HepG2 (cell line): ENCODE results near the gene CDK9. TPM values are rescaled to one million over a fixed set of nuclear protein-coding genes. Genes with fewer than 3 reads are reported as not detected.

ENCODE experiments used
- CHCHD3 ChIP-seq: sonication (generic); formaldehyde crosslinking; IDR thresholded peaks from 2 replicates; pipeline ENCODE4 v1.8.0; 2022; ENCODE audit warnings: mild to moderate bottlenecking, missing genetic modification reagents, moderate library complexity
- ELF4 ChIP-seq: sonication (generic); formaldehyde crosslinking; IDR thresholded peaks from 2 replicates; pipeline ENCODE4 v1.5.0; 2020; ENCODE audit warnings: missing genetic modification reagents, mild to moderate bottlenecking, moderate library complexity, borderline replicate concordance
- HES4 ChIP-seq: sonication (generic); formaldehyde crosslinking; IDR thresholded peaks from 2 replicates; pipeline ENCODE4 v1.9.0; 2021; ENCODE audit warnings: mild to moderate bottlenecking, missing genetic modification reagents, borderline replicate concordance
- HOXD1 ChIP-seq: sonication (generic); formaldehyde crosslinking; IDR thresholded peaks from 2 replicates; pipeline ENCODE4 v1.5.0; 2020; ENCODE audit warnings: missing genetic modification reagents
- IKZF5 ChIP-seq: IDR thresholded peaks from 2 replicates; pipeline ENCODE4 v1.6.1; 2018; ENCODE audit warnings: missing genetic modification reagents, mild to moderate bottlenecking, missing compliant biosample characterization
- MBD4 ChIP-seq: IDR thresholded peaks from 2 replicates; pipeline ENCODE4 v1.6.1; 2012; ENCODE audit warnings: low read length, inconsistent platforms, borderline replicate concordance
- NFE2L1 ChIP-seq: sonication (generic); formaldehyde crosslinking; IDR thresholded peaks from 2 replicates; pipeline ENCODE4 v1.4.0; 2020; ENCODE audit warnings: missing genetic modification reagents, mild to moderate bottlenecking, borderline replicate concordance
- SRY ChIP-seq: sonication (generic); formaldehyde crosslinking; IDR thresholded peaks from 2 replicates; pipeline ENCODE4 v1.8.0; 2022; ENCODE audit warnings: mild to moderate bottlenecking, missing genetic modification reagents
- UBTF ChIP-seq: sonication (generic); formaldehyde crosslinking; IDR thresholded peaks from 2 replicates; pipeline ENCODE4 v1.4.0; 2020; ENCODE audit warnings: mild to moderate bottlenecking, missing genetic modification reagents
- ZNF83 ChIP-seq: sonication (generic); formaldehyde crosslinking; IDR thresholded peaks from 2 replicates; pipeline ENCODE4 v1.4.0; 2020; ENCODE audit warnings: missing genetic modification reagents, mild to moderate bottlenecking, borderline replicate concordance
- polyA plus RNA-seq, 8 experiments: library from polyadenylated mRNA; depleted of rRNA in 3 of 8; stranded (reverse) in 7 of 8; unstranded in 1 of 8; fragments of >200 nt; fragmentation: Illumina TruSeq in 4 of 8; extraction: Trizol in 4 of 8; gene quantifications; 2 replicates each; pipeline versions ENCODE4 v1.2.1 to v1.2.3, GENCODE V29; 2011 to 2016; ENCODE audit warnings: low read depth in 4 of 8, missing spikeins in 1 of 8, mixed read lengths in 1 of 8; ENCODE audit not compliant: insufficient read depth in 1 of 8
- total RNA-seq, 5 experiments: library from RNA; depleted of rRNA; stranded (reverse); fragments of >200 nt; fragmentation: Illumina TruSeq; extraction: Trizol; gene quantifications; 2 replicates each; pipeline ENCODE4 v1.2.3, GENCODE V29; 2016; ENCODE audit warnings: low read depth in 1 of 5
- TF ChIP-seq, protein P1 (sequence below): sonication (generic); formaldehyde crosslinking; IDR thresholded peaks from 2 replicates; pipeline ENCODE4 v1.4.0; 2020; ENCODE audit warnings: missing genetic modification reagents
- TF ChIP-seq, protein P2 (sequence below): IDR thresholded peaks from 2 replicates; pipeline ENCODE4 v1.6.1; 2016; ENCODE audit warnings: low read depth, borderline replicate concordance
- TF ChIP-seq, protein P3 (sequence below): IDR thresholded peaks from 2 replicates; pipeline ENCODE4 v1.4.0; 2020; ENCODE audit warnings: mild to moderate bottlenecking, missing genetic modification reagents

CDK9 gene
- total and polyA plus RNA-seq, 2 of the 13 experiments (the other 11 are each of a cell fraction or from before 2014, with no cell fraction given): 16.8 to 21.5 TPM

DNA sequence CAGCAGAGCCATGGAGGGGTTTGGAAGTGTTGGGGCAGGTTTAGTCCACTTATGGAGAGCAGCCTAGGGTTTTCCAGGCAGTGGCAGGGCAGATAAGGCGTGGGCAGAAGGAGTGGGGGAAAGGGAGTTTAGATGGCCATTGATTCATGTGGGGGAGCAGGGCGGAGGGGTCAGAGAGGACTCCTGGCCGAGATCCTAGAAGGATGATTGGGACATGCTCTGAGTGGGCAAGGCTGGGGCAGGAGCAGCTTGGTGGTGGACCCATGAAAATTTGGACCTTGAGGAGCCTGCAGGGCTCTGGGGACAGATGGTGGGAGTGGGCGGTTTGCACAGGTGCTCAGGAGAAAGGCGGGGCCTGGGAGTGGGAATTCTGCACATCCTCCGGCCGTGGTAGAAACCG, 32.7 kb upstream of the CDK9 start (continued):
- no peak for TF ChIP-seq HES4 (CRISPR knock-in tag)
- TF ChIP-seq HOXD1 (CRISPR knock-in tag): no peak
- TF ChIP-seq ZNF83 (CRISPR knock-in tag): no peak
- no peak for TF ChIP-seq CHCHD3 (CRISPR knock-in tag)
- TF ChIP-seq IKZF5 (CRISPR knock-in tag): no peak
- TF ChIP-seq, protein P1, sequence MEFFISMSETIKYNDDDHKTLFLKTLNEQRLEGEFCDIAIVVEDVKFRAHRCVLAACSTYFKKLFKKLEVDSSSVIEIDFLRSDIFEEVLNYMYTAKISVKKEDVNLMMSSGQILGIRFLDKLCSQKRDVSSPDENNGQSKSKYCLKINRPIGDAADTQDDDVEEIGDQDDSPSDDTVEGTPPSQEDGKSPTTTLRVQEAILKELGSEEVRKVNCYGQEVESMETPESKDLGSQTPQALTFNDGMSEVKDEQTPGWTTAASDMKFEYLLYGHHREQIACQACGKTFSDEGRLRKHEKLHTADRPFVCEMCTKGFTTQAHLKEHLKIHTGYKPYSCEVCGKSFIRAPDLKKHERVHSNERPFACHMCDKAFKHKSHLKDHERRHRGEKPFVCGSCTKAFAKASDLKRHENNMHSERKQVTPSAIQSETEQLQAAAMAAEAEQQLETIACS (CRISPR knock-in tag): no peak
- no peak for TF ChIP-seq NFE2L1
- TF ChIP-seq, protein P2, sequence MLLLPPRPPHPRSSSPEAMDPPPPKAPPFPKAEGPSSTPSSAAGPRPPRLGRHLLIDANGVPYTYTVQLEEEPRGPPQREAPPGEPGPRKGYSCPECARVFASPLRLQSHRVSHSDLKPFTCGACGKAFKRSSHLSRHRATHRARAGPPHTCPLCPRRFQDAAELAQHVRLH: no peak
- TF ChIP-seq, protein P3, sequence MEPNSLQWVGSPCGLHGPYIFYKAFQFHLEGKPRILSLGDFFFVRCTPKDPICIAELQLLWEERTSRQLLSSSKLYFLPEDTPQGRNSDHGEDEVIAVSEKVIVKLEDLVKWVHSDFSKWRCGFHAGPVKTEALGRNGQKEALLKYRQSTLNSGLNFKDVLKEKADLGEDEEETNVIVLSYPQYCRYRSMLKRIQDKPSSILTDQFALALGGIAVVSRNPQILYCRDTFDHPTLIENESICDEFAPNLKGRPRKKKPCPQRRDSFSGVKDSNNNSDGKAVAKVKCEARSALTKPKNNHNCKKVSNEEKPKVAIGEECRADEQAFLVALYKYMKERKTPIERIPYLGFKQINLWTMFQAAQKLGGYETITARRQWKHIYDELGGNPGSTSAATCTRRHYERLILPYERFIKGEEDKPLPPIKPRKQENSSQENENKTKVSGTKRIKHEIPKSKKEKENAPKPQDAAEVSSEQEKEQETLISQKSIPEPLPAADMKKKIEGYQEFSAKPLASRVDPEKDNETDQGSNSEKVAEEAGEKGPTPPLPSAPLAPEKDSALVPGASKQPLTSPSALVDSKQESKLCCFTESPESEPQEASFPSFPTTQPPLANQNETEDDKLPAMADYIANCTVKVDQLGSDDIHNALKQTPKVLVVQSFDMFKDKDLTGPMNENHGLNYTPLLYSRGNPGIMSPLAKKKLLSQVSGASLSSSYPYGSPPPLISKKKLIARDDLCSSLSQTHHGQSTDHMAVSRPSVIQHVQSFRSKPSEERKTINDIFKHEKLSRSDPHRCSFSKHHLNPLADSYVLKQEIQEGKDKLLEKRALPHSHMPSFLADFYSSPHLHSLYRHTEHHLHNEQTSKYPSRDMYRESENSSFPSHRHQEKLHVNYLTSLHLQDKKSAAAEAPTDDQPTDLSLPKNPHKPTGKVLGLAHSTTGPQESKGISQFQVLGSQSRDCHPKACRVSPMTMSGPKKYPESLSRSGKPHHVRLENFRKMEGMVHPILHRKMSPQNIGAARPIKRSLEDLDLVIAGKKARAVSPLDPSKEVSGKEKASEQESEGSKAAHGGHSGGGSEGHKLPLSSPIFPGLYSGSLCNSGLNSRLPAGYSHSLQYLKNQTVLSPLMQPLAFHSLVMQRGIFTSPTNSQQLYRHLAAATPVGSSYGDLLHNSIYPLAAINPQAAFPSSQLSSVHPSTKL: no peak
- TF ChIP-seq UBTF (CRISPR knock-in tag): no peak
- TF ChIP-seq MBD4: no peak
- TF ChIP-seq ELF4 (CRISPR knock-in tag): no peak
- TF ChIP-seq SRY: no peak
- TF ChIP-seq, all 625 proteins: peak for 0
